Mesodermal cell (in vitro differentiated cells): ENCODE data around the gene LAMTOR1.

ENCODE experiments used
- H3K27ac ChIP-seq: 2 replicates; pipeline ENCODE4 v1.7.0; 2013; ENCODE audit warnings: mild to moderate bottlenecking, low read depth, low read length, moderate library complexity; ENCODE audit not compliant: severe bottlenecking
- H3K36me3 ChIP-seq: 2 replicates; pipeline ENCODE4 v1.7.1; 2013; ENCODE audit warnings: mild to moderate bottlenecking, low read length, moderate library complexity; ENCODE audit not compliant: control insufficient read depth, insufficient read depth
- H3K4me1 ChIP-seq: one replicate; pipeline ENCODE4 v1.7.1; 2013; ENCODE audit warnings: mild to moderate bottlenecking, low read length; ENCODE audit not compliant: insufficient read depth, control insufficient read depth, poor library complexity, severe bottlenecking
- H3K4me3 ChIP-seq: 2 replicates; pipeline ENCODE4 v1.7.0; 2013; ENCODE audit warnings: low read length, control low read depth, mild to moderate bottlenecking; ENCODE audit not compliant: insufficient read depth, poor library complexity, severe bottlenecking; ENCODE audit errors: extremely low read depth
- H3K9me3 ChIP-seq: 2 replicates; pipeline ENCODE4 v1.7.1; 2013; ENCODE audit warnings: mild to moderate bottlenecking, low read length, moderate library complexity; ENCODE audit not compliant: control insufficient read depth
- WGBS, 2 experiments: methylation state at CpG; one replicate each; pipeline ENCODE4 v1.1.5; 2013; ENCODE audit warnings: missing lambda C conversion rate in 2 of 2; ENCODE audit not compliant: insufficient coverage in 2 of 2; 5-methylcytosine and 5-hydroxymethylcytosine counted together

LAMTOR1 gene

GRCh38 chr11:72102162-72102561, 935 bp downstream of the LAMTOR1 start:
- Histone ChIP-seq H3K4me3 (peak overlapping the region; percentile 92), H3K9me3 (no peaks in the 10 kb centered on the region), H3K4me1 (peaks cover 9% of the 10 kb centered on the region), H3K36me3 (peaks cover 48% of the 10 kb centered on the region), H3K27ac (peak overlapping the region; percentile 93)
- 64 to 70% methylated on average over 3 of the region's 4 CpGs for WGBS, 2 experiments

- Histone ChIP-seq H3K36me3 (peaks cover 61% of the 10 kb centered on the region), H3K4me1 (peaks cover 9% of the 10 kb centered on the region), H3K27ac (no peak overlapping the region), H3K9me3 (no peaks in the 10 kb centered on the region), H3K4me3 (no peak overlapping the region)
- 83 to 92% methylated on average over 1 of the region's 1 CpG for WGBS, 2 experiments
These were observed 2.6 kb downstream of the LAMTOR1 start for GRCh38 chr11:72100462-72100861.

- Histone ChIP-seq H3K4me1 (peaks cover 9% of the 10 kb centered on the region), H3K27ac (no peak overlapping the region), H3K36me3 (peaks cover 66% of the 10 kb centered on the region), H3K9me3 (no peaks in the 10 kb centered on the region), H3K4me3 (no peak overlapping the region)
- WGBS, 2 experiments = 97 to 100% methylated on average over 3 of the region's 3 CpGs
These were observed 3.1 kb downstream of the LAMTOR1 start for GRCh38 chr11:72100009-72100408.

- WGBS, 2 experiments = 94 to 100% methylated on average over 3 of the region's 3 CpGs
- peaks cover 9% of the 10 kb centered on the region for H3K4me1 ChIP-seq
- H3K9me3 ChIP-seq = no peaks in the 10 kb centered on the region
- H3K27ac ChIP-seq = no peak overlapping the region
- no peak overlapping the region for H3K4me3 ChIP-seq
- peaks cover 76% of the 10 kb centered on the region for H3K36me3 ChIP-seq
These were observed 4.4 kb downstream of the LAMTOR1 start for GRCh38 chr11:72098741-72099140.

- no peak overlapping the region for H3K4me3 ChIP-seq
- H3K27ac ChIP-seq = peak overlapping the region; percentile 11
- H3K9me3 ChIP-seq = no peaks in the 10 kb centered on the region
- H3K36me3 ChIP-seq = peaks cover 52% of the 10 kb centered on the region
- peaks cover 11% of the 10 kb centered on the region for H3K4me1 ChIP-seq
- WGBS, 2 experiments = 67% methylated on average over 1 of the region's 4 CpGs; no CpG with 5 or more reads in 1 of the 2 experiments
These were observed 11.8 kb downstream of the LAMTOR1 start for GRCh38 chr11:72091292-72091691.

GRCh38 chr11:72088076-72088808, 14.9 kb downstream of the LAMTOR1 start:
- WGBS, 2 experiments = 93 to 100% methylated on average over 2 to 4 of the region's 4 CpGs
- H3K9me3 ChIP-seq = no peaks in the 10 kb centered on the region
- no peak overlapping the region for H3K27ac ChIP-seq
- H3K4me1 ChIP-seq = peaks cover 11% of the 10 kb centered on the region
- H3K4me3 ChIP-seq = no peak overlapping the region
- H3K36me3 ChIP-seq = peaks cover 27% of the 10 kb centered on the region

- Histone ChIP-seq H3K36me3 (peaks cover 25% of the 10 kb centered on the region), H3K9me3 (no peaks in the 10 kb centered on the region), H3K4me1 (peaks cover 11% of the 10 kb centered on the region), H3K27ac (no peak overlapping the region), H3K4me3 (no peak overlapping the region)
- WGBS, 2 experiments = 93% methylated on average over 2 of the region's 3 CpGs; no CpG with 5 or more reads in 1 of the 2 experiments
These were observed 17.3 kb downstream of the LAMTOR1 start for GRCh38 chr11:72085621-72086351.

- no peak overlapping the region for H3K4me3 ChIP-seq
- H3K27ac ChIP-seq = no peak overlapping the region
- no peaks in the 10 kb centered on the region for H3K9me3 ChIP-seq
- WGBS, 2 experiments = no CpG with 5 or more reads among the region's 1 CpG
- H3K4me1 ChIP-seq = peaks cover 7% of the 10 kb centered on the region
- H3K36me3 ChIP-seq = peaks cover 17% of the 10 kb centered on the region
These were observed 18.1 kb downstream of the LAMTOR1 start for GRCh38 chr11:72084965-72085364.

- no peak overlapping the region for H3K27ac ChIP-seq
- WGBS, 2 experiments = 87 to 100% methylated on average over 1 to 3 of the region's 4 CpGs
- H3K4me3 ChIP-seq = no peak overlapping the region
- peaks cover 9% of the 10 kb centered on the region for H3K36me3 ChIP-seq
- no peaks in the 10 kb centered on the region for H3K9me3 ChIP-seq
- no peaks in the 10 kb centered on the region for H3K4me1 ChIP-seq
These were observed 19.0 kb downstream of the LAMTOR1 start for GRCh38 chr11:72084076-72084475.

- Histone ChIP-seq H3K9me3 (no peaks in the 10 kb centered on the region), H3K36me3 (peaks cover 4% of the 10 kb centered on the region), H3K4me1 (peaks cover 3% of the 10 kb centered on the region), H3K4me3 (no peak overlapping the region), H3K27ac (no peak overlapping the region)
- WGBS, 2 experiments = no CpG with 5 or more reads among the region's 2 CpGs
These were observed 19.7 kb downstream of the LAMTOR1 start for GRCh38 chr11:72083414-72083813.
